SK-N-MC (cell line): ENCODE measurements around the gene CCDC116.

ENCODE experiments used
- EZH2 ChIP-seq: fragments of 200-600 bp; sonication (generic); IDR thresholded peaks from one replicate; pipeline ENCODE4 v1.6.1; 2017; ENCODE audit warnings: antibody characterized with exemption
- FOXP2 ChIP-seq: optimal IDR thresholded peaks from 2 replicates; pipeline ENCODE3; 2011; ENCODE audit warnings: mild to moderate bottlenecking, moderate library complexity; ENCODE audit not compliant: insufficient read depth; ENCODE audit errors: extremely low read length, control extremely low read depth
- POLR2AphosphoS5 ChIP-seq: IDR thresholded peaks from 2 replicates; pipeline ENCODE4 v1.6.1; 2012; ENCODE audit warnings: mild to moderate bottlenecking, low read depth, low read length, borderline replicate concordance

DNA sequence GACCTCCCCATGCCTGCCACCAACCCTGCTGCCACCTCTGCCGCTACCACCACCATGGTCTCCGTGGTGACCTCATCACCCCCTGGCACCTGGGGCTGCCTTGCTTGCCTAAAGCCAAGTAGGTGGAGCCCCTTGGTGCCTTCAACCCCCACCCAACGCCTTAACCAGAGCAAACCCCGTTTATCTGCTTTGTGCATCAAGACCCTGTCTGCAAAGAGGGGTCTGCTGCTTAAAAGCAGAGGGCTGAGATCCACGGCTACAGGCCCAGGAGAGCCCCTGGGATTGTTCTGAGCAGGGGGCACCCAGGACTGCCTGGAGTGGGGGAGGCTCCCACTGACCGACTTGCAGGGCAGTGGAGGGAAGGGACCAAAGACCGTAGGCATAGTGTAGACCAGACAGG is 28.3 kb downstream of the CCDC116 start:
- TF ChIP-seq POLR2AphosphoS5 = no peak
- TF ChIP-seq EZH2 = no peak
- no peak for TF ChIP-seq FOXP2
